ENCODE data around the gene ST8SIA4.

Gene ST8SIA4

GRCh38 chr5:100779669-100780375 lies 123.3 kb downstream of the ST8SIA4 start:
- no peak for DNase-seq

GRCh38 chr5:100777680-100778300 lies 125.3 kb downstream of the ST8SIA4 start:
- no peak for DNase-seq

GRCh38 chr5:100775533-100775855 lies 127.6 kb downstream of the ST8SIA4 start:
- no peak for DNase-seq

- DNase-seq: no peak
Observed at GRCh38 chr5:100772548-100772947, 130.5 kb downstream of the ST8SIA4 start.

GRCh38 chr5:100772006-100772405 lies 131.1 kb downstream of the ST8SIA4 start:
- peak; percentile 5 for DNase-seq

- no peak for DNase-seq
Observed at GRCh38 chr5:100771181-100771580, 131.9 kb downstream of the ST8SIA4 start.

- DNase-seq: no peak
Observed at GRCh38 chr5:100768221-100768620, 134.9 kb downstream of the ST8SIA4 start.

GRCh38 chr5:100762995-100763394 lies 140.1 kb downstream of the ST8SIA4 start:
- DNase-seq: no peak

GRCh38 chr5:100762108-100762507 lies 141.0 kb downstream of the ST8SIA4 start:
- no peak for DNase-seq

GRCh38 chr5:100761192-100761591 lies 141.9 kb downstream of the ST8SIA4 start:
- DNase-seq: no peak

GRCh38 chr5:100760688-100761087 lies 142.4 kb downstream of the ST8SIA4 start:
- no peak for DNase-seq

- no peak for DNase-seq
Observed at GRCh38 chr5:100758780-100759179, 144.3 kb downstream of the ST8SIA4 start.

- DNase-seq: no peak
Observed at GRCh38 chr5:100758306-100758705, 144.8 kb downstream of the ST8SIA4 start.

- no peak for DNase-seq
Observed at GRCh38 chr5:100757618-100758017, 145.5 kb downstream of the ST8SIA4 start.

All from NCI-H1105 treated with DMSO at 0.1 percent for 48 hours (cell line).